IPS-18c (cell line): ENCODE results near the gene CUEDC2.

Experiments
- H3K4me3 ChIP-seq: 2 replicates; pipeline ENCODE4 v1.7.0; 2013; ENCODE audit warnings: low read depth, mild to moderate bottlenecking, low read length, moderate library complexity; ENCODE audit not compliant: insufficient read depth
- H3K9me3 ChIP-seq: one replicate; pipeline ENCODE4 v1.6.1; 2013; ENCODE audit warnings: mild to moderate bottlenecking, low read length, moderate library complexity; ENCODE audit not compliant: control insufficient read depth, insufficient read depth

Gene CUEDC2

DNA sequence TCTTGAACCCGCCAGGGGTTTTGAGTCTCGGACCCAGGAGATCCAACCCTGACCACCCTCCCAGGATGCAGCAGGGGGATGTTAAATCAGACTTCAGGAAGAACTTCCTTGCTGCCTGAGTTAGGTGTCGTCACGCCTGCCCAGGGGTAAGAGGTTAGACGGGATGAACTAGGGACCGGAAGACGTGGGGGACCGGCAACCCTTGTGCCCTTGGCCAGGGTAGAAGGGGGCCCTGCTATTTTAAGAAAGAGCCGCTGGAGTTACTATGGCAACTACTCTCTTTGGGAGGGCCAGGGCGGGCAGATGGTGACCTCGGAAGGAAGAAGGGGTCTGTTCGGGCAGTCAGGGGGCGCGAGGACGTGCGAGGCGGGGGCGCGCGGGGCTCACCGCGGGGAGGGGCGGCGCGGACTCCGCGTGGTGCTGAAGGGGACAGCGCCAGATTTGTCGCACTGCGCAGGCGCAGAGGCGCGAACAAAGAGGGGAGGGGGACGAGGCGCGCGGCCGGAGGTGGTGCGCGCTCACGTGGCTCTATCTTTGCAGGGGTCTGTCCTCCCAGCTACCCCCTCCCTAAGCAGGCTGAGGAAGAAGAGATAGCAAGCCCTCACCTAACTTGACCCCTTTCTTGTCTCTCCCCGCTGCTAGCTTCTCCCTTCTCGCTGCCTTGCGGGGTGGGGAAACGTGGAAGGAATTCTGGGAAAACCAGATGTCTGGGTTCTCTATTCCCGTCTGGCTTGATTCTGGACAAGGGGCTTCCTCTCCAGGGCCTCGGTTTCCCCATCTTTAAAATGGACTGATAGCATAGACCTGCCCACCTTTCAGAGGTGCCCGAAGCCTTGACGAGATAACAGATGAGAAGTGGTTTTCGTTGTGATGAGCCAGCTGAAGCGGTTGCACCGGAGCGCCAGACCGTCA is 12.8 kb downstream of the CUEDC2 start:
- H3K9me3 ChIP-seq: no peaks in the 10 kb centered on the region
- peak overlapping the region; percentile 64 for H3K4me3 ChIP-seq

DNA sequence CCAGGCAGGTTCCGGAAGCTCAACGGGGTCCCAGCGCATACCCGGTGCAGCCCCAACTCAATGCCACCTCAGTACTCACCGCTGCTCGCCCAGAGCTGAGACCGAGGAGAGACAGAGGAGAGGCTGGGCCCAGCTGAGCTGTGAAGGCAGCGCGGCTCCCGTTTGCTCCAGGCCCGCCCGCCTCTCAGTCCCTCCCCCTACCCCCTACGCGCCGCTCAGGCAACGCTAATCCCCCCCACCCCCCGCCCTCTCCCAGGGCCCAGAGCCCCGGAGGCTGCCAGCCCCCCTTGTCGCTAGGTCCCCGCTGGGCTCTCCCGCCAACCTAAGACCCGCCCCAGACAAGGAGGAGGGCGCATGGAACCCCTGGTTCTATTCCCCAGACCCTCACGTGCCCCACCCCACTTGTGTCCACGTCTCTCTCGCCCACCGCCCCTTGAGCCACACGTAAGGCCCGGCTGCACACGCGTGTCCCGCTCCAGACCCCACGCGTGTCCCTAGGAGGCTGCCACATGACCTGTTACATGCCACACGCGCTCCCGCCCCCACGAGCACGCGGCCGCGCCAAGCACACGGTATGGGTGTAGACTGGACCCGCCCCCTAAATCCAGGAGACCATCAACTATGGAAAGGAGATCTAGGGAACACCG is 13.6 kb downstream of the CUEDC2 start, which contains the start of gene PSD:
Gene PSD (minus strand): TSS at position 164 of the 647 bp plus-strand sequence. CDS start 1,747 bp downstream, outside the sequence.
- Histone ChIP-seq H3K9me3 (no peaks in the 10 kb centered on the region), H3K4me3 (peak within 1 kb of the TSS; percentile 64)

DNA sequence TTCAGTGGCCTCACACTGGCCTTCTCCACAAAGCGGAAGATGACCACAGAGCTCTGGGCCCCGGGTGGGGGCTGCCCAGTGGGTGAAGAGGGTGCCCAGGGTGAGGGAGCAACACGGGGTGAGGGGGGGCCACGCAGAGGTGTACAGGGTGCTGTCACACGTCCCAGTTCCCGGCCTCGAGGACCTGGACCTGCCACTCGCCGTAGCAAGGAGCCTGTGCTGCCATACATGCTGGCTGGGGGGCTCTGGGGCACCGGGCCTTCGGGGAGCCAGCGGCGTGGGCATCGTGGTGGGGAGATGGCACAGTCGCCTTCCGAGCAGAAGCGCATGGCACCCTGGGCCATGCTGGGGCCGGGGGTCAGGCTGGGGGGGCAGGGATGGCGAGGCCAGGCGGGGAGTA is 15.7 kb downstream of the CUEDC2 start:
- Histone ChIP-seq H3K4me3 (no peak overlapping the region), H3K9me3 (no peaks in the 10 kb centered on the region)

DNA sequence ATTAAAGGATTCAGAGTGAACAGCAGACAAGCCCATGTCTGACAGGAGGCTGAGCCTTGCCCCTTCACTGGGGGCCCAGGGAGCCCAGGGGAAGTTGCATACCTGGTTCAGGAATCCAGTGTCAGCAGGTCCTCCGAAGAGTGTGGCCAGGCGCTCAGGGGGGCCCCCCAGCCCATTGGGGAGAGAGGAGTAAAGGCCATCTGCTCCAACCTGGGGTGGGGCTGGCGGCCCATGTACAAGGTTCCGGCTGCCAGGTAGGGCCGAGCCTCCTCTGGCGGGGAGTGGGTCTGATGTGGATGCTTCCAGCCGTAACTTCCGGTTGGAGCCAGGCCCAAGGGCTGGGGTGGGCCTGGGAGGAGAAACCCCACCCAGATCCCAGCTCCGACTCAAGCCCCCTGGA is 16.1 kb downstream of the CUEDC2 start:
- Histone ChIP-seq H3K4me3 (no peak overlapping the region), H3K9me3 (no peaks in the 10 kb centered on the region)

DNA sequence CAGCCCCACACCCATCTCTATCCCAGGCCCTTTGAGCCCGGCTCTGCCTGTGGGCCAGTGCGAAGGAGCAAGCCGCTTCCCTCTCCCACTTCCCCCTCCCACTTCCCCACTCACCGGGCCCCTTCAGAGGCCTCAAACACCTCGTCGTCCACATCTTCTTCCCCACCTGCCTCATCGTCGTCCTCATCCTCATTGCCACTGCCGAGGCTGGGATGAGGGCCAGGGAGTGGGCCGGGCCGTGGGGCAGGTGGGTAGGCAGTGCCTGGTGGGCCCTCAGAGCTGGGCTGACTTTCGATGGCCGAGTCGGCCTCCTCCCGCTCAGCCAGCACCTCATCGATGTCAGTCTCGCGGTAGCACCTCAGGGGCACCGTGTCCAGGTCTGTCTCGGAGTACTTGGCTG is 17.6 kb downstream of the CUEDC2 start:
- no peak overlapping the region for H3K4me3 ChIP-seq

DNA sequence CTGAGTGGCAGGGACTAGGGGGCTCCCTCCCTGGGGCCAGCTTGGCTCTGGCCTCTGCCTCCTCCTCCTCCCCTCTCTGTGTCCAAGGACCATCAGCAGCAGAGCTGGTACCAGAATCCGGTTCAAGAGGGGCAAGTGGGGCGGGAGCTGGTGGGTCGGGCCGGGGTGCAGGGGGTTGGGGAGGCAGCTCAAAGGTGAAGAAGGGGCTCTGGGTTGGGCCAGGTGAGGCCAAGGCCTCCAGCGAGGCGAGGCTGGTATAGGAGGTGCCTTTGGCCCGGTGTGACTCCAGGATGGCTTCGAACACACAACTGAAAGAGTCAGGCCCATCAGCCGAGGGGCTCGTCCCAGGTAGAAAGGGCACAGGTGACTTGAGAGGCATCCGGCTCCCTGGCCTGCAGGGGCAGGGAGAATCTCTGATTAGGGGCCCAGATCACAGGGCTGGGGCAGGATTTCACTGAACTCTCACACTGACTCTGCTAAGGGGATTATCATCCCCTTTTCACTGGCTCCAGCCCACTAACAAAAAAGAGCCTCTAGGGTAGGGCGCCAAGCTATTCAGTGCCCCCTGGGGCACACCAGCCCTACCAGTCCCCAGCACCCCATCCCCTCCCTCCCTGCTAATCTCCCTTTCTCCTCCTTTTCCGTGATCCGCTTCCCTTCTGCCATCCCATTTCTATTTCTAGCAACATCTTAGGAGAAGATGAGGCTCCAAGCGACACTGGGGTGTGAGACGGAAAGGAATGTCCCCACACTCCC is 18.4 kb downstream of the CUEDC2 start:
- H3K9me3 ChIP-seq: no peaks in the 10 kb centered on the region
- no peak overlapping the region; the same call in 1 of the 2 replicates for H3K4me3 ChIP-seq

More for the DNA sequence above, 17.6 kb downstream of the CUEDC2 start:
- no peaks in the 10 kb centered on the region for H3K9me3 ChIP-seq

DNA sequence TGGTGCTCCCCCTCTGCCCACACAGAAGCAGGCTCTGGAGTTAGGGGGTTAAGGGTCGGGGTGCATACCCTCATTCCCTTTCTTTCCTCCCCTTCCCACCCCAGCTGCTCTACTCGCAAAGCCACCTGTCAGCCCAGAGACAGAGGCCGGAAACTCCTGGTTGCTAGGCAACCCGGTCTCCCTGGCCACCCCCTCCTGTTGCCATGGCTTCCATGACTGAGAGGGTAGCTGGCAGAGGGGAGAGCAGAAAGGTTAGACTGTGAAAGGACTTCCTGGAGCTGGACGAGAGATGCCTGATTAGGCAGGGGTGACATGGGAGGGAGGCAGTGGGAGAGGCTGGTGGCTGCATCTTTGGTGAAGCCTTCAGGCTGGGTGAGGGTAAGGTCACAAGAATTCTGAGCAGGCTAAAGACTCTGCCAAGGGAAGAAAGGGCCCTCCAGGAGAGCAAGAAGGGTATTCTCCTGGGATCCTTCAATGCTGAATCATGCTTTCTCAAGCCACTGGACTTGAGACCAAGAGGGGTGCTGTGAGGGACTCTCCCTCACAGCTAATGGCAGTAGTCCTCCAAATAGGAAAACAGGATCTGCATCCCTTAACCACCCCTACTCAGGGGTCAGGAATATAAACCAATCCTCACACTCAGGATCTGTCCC is 19.2 kb downstream of the CUEDC2 start:
- Histone ChIP-seq H3K4me3 (no peak overlapping the region; the same call in 1 of the 2 replicates), H3K9me3 (no peaks in the 10 kb centered on the region)

DNA sequence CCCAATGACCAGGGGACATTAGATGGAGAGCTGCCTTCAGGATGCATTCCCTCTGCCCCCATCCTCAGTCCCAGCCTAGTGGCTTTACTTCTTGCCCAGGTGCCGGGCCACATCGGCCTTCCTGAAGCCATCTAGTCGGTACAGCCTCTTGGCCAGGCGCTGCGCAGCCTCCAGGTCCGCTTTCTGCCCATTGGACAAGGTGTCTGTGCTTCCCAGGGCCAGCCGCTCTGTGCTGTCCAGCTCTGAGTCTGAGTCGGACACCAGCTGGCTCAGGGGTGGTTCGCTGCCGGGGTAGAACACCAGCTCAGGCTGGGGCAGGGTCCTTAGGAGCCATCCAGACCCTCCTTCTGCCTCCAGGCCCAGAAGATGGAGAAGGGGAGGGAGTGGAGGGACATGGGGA is 20.1 kb downstream of the CUEDC2 start:
- H3K9me3 ChIP-seq: no peaks in the 10 kb centered on the region
- no peak overlapping the region for H3K4me3 ChIP-seq

DNA sequence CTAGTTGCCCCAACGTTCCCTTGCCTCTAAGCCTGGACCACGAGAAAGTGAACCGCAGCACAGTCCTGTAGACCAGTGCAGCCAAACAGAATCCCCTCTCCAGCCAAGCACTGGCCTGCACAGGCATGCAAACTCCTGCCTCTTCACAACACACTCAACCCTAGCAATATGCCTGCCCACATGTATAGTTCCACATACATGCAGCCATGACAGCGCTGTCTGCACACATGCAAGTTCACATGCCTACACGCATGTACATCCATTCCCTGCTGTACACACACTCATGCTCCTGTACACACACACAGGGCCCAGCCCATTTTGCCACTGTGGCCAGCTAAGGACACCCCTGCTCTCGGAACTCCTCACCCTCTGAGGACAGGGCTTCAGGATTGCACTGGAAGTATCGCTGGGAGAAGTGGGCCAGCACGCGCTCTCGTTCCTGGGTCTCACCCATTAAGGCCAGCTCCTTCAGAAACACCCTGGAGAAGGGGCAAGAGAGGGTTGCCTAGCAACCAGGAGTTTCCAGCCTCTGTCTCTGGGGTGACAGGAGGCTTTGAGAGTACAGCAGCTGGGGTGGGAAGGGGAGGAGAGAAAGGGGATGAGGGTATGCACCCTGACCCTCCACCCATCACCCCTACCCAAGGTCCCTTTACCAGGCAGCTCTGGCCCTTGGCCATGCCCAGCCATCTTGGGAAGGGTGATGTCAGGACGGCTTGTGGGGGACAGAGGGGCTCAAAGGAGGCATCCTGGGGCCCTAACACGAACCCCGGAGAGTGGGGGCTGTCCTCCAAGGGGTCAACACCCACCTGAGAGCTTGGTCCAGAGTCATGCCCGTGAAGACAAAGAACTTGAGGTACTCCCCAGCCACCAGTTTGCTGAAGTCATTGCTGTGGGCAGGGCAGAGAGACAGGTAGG is 20.8 kb downstream of the CUEDC2 start:
- Histone ChIP-seq H3K9me3 (no peaks in the 10 kb centered on the region), H3K4me3 (peak overlapping the region; percentile 15; the same call in 1 of the 2 replicates)

DNA sequence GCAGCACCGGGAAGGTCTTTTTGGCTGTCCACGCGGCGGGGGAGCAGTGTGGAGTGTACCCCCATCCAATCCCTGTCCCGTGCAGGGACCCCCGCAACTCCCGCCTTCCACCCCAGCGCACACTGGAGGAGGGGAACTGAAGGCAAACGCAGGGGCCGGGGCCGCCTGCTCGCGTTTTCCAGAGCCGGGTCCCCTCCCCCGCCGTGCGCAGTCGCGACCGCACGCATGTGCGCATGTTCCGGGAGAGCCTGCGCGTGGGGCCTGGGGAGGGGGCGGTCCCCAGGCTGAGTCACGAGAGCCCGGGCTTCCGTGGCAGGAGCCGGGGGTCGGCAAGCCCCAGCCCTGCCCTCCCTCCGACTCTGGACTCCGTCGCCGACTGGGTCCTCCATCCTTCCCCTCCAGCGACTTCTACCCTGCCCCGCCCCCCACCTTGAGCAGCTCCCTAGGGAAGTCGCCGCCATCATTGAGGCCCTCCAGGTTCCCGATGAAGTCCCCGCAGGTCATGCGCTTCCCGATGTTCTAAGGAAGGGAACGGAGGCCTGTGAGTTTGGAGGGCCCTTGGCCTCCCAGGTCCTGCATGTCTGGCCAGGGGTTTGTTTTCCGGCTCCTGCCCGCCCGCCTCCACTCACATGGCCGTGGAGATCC is 21.8 kb downstream of the CUEDC2 start:
- Histone ChIP-seq H3K9me3 (no peaks in the 10 kb centered on the region), H3K4me3 (peak overlapping the region; percentile 60)

DNA sequence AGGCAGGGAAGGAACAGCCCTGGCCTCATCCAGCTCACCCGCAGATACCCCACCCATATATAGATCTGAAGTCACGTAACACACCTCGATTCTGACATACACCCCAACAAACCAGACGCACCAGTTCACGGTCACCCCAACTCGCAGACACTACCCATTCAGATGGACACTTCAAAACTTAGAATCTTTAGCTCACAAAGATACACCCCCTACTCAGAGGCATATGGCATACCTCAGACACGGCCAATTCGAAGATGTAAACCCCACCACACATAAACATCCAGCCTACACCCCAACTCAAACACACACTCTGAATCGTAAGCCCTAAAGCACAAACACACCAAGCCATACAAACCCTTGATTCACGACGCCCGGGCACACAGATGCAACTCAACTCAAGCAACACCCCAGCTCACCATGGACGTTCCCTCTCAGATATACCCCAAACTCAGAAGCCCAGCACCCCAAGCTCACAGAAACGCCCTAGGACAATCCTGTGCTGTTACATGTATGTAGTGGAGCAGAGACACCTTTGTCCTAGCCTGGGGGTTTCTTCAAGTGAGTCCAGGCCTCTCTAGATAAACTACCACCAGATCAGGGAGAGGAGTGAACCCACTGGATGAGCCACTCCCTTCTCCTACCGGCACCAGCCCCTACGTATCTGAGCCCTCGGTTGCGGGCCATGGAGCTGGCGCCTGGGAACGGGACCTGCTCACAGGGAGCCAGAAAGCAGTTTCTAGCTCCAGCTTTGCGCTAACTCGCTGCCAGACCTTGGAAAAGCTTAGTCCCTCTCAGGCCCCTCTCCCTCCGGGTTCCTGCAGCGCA is 22.6 kb downstream of the CUEDC2 start:
- Histone ChIP-seq H3K9me3 (no peaks in the 10 kb centered on the region), H3K4me3 (peak overlapping the region; percentile 60)

DNA sequence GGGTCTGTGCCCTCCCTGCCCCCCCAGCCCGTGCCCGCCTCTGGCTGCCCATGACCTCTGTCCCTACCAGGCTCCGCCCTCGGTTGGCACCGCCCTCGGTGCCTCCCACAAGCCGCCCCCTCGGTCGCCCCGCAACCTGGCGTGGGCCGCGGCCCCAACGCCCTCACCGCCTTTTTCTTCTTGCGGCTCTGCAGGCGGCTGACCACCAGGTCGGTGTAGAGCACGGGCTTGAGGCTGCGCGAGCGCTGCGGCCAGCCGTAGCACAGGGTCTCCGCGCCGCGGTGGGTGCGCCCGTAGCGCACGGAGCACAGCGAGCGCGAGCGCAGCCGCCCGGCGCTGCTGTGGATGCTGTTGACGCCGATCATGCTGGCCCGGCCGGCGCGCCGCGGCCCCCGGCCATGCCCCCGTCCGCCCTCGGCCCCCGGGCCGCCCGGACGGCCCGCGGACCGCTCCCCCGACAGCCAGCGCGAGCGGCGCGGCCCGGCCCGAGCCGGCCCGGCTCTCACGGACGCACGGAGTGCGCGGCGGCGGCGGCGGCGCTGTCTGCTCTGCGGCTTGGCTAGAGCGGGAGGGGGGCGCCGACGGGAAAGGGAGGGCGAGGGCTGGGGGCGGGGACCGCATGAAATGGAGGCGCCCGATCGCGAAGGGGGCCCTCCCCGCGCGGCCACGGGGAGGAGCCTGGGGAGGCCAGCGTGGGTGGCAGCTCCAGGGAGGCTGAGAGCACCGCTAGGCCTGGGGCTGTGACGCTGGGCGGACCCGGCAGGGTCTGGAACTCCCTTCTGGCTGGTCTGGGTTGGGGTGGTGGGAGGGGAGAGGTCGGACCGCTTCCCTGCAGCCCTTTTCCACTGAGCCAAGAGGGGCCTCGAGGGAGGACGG is 23.4 kb downstream of the CUEDC2 start:
- Histone ChIP-seq H3K4me3 (peak overlapping the region; percentile 53), H3K9me3 (no peaks in the 10 kb centered on the region)

DNA sequence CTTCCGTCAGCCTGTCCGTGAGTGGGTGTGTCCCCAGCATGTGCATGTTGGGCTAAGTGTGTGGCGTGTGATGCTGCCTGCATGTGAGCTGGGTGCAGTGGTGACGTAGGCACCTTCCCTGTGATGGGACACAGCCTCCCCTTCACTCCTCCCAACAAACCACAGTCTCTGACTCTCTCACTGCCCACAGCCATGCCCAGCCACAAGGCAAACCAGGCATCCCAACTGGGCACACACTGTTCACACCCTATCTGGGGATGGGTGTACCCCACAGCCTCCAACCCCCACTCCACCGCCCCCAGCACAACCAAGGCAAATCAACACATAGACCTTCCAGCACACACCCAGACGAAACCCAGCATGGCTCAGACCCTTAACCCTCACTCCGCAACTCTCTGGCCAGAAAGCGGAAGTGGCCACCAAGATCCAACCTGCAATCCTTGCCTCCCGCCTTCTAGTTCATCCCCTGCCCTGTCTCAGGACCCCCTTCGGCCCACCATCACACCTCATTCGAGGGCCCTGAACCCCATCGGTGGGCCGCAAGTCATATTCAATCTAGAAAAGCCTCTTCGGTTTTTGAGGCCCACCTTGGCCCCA is 24.1 kb downstream of the CUEDC2 start:
- H3K4me3 ChIP-seq: peak overlapping the region; percentile 53; the same call in 1 of the 2 replicates
- no peaks in the 10 kb centered on the region for H3K9me3 ChIP-seq
